SK-N-SH (cell line): ENCODE results near the gene LARGE1. TPM values are rescaled to one million over a fixed set of nuclear protein-coding genes. Genes with fewer than 3 reads are reported as not detected.

Source experiments
- CTCF ChIA-PET: fragments of 300-600, 350-600 bp; formaldehyde crosslinking; extraction: SDS; loops from one replicate; lab custom pipeline; 2021; lab: Yijun Ruan, JAX
- POLR2A ChIA-PET: fragments of 350-600 bp; sonication (Branson Sonifier 250); formaldehyde crosslinking; extraction: SDS; loops from one replicate; lab custom pipeline; 2020; ENCODE audit warnings: antibody characterized with exemption, inconsistent platforms; lab: Yijun Ruan, JAX
- DNase-seq: peaks from one replicate; pipeline ENCODE4 v3.0.0; 2012
- H2AFZ ChIP-seq: fragments of 200-600 bp; sonication (generic); 2 replicates; pipeline ENCODE4 v1.8.1; 2016; ENCODE audit warnings: antibody characterized with exemption, mild to moderate bottlenecking, low read depth
- H3F3A ChIP-seq: fragments of 200-600 bp; sonication (generic); replicated peaks from 2 replicates; pipeline ENCODE3; 2016; ENCODE audit warnings: antibody characterized with exemption, mild to moderate bottlenecking; ENCODE audit not compliant: insufficient read depth
- H3K27ac ChIP-seq, 2 experiments: fragments of 200-500 bp in 1 of 2; fragments of 200-600 bp in 1 of 2; sonication (Bioruptor generic) in 1 of 2; sonication (generic), shearing (Covaris generic) in 1 of 2; 2 replicates each; pipeline versions ENCODE4 v1.5.1 to v1.6.1; 2014 to 2016; ENCODE audit warnings: low read depth in 2 of 2, inconsistent platforms in 1 of 2, low read length in 1 of 2, mild to moderate bottlenecking in 1 of 2, mixed read lengths in 1 of 2
- H3K27me3 ChIP-seq: fragments of 200-600 bp; sonication (generic), shearing (Covaris generic); 2 replicates; pipeline ENCODE4 v1.6.1; 2016; ENCODE audit warnings: mixed run types; ENCODE audit not compliant: insufficient read depth
- H3K36me3 ChIP-seq, 2 experiments: fragments of 200-500 bp in 1 of 2; fragments of 200-600 bp in 1 of 2; sonication (Bioruptor generic) in 1 of 2; sonication (generic) in 1 of 2; replicated peaks in 1 of 2; 2 replicates each; pipeline versions ENCODE3 to v1.5.1; 2014 to 2016; ENCODE audit warnings: low read length in 1 of 2, mild to moderate bottlenecking in 1 of 2; ENCODE audit not compliant: insufficient read depth in 2 of 2, control insufficient read depth in 1 of 2
- H3K4me1 ChIP-seq, 2 experiments: fragments of 200-500 bp in 1 of 2; fragments of 200-600 bp in 1 of 2; sonication (Bioruptor generic) in 1 of 2; sonication (generic), shearing (Covaris generic) in 1 of 2; 2 replicates each; pipeline versions ENCODE4 v1.5.1 to v1.6.1; 2014 to 2016; ENCODE audit warnings: low read depth in 1 of 2, low read length in 1 of 2, mixed run types in 1 of 2; ENCODE audit not compliant: insufficient read depth in 2 of 2, control insufficient read depth in 1 of 2
- H3K4me2 ChIP-seq: fragments of 200-600 bp; sonication (generic), shearing (Covaris generic); 2 replicates; pipeline ENCODE4 v1.6.1; 2017; ENCODE audit warnings: mixed run types
- H3K4me3 ChIP-seq, 2 experiments: fragments of 200-500 bp in 1 of 2; fragments of 200-600 bp in 1 of 2; sonication (Bioruptor generic) in 1 of 2; sonication (generic), shearing (Covaris generic) in 1 of 2; 2 replicates each; pipeline versions ENCODE4 v1.5.1 to v1.8.1; 2014 to 2016; ENCODE audit warnings: low read depth in 2 of 2, inconsistent platforms in 1 of 2, low read length in 1 of 2, mild to moderate bottlenecking in 1 of 2, mixed read lengths in 1 of 2, moderate library complexity in 1 of 2
- H3K79me2 ChIP-seq: fragments of 200-600 bp; sonication (generic); 2 replicates; pipeline ENCODE4 v1.8.1; 2017; ENCODE audit warnings: mild to moderate bottlenecking; ENCODE audit not compliant: insufficient read depth
- H3K9ac ChIP-seq: fragments of 200-600 bp; sonication (generic); 2 replicates; pipeline ENCODE4 v1.6.1; 2017; ENCODE audit warnings: mixed run types
- H3K9me2 ChIP-seq: fragments of 200-600 bp; sonication (generic); 2 replicates; pipeline ENCODE4 v1.6.1; 2017; ENCODE audit warnings: mixed run types
- H3K9me3 ChIP-seq: fragments of 200-600 bp; sonication (generic); 2 replicates; pipeline ENCODE4 v1.6.1; 2017; ENCODE audit warnings: mixed run types, mild to moderate bottlenecking, moderate library complexity
- H4K20me1 ChIP-seq: fragments of 200-600 bp; sonication (generic); 2 replicates; pipeline ENCODE4 v1.6.1; 2017; ENCODE audit warnings: mild to moderate bottlenecking, mixed run types; ENCODE audit not compliant: insufficient read depth
- EP300 ChIP-seq, 2 experiments: IDR thresholded peaks; 2 replicates each; pipeline versions ENCODE4 v1.4.0 to v1.6.1; 2012; ENCODE audit warnings: borderline replicate concordance in 1 of 2, low read depth in 1 of 2, low read length in 1 of 2
- FOXJ3 ChIP-seq: sonication (generic); formaldehyde crosslinking; IDR thresholded peaks from 2 replicates; pipeline ENCODE4 v1.5.1; 2020; ENCODE audit warnings: mild to moderate bottlenecking, missing genetic modification reagents
- FOXM1 ChIP-seq: IDR thresholded peaks from 2 replicates; pipeline ENCODE4 v1.4.0; 2012; ENCODE audit warnings: low read depth, mild to moderate bottlenecking
- GABPA ChIP-seq: IDR thresholded peaks from 2 replicates; pipeline ENCODE4 v1.4.0; 2012; ENCODE audit warnings: low read depth, mild to moderate bottlenecking
- GATA2 ChIP-seq: sonication (generic); formaldehyde crosslinking; IDR thresholded peaks from 2 replicates; pipeline ENCODE4 v1.5.0; 2020; ENCODE audit warnings: mild to moderate bottlenecking, missing genetic modification reagents
- MAX ChIP-seq: IDR thresholded peaks from 2 replicates; pipeline ENCODE4 v1.4.0; 2012; ENCODE audit warnings: low read depth
- MEF2A ChIP-seq: IDR thresholded peaks from 2 replicates; pipeline ENCODE4 v1.4.0; 2012; ENCODE audit warnings: low read depth, borderline replicate concordance
- MXI1 ChIP-seq: IDR thresholded peaks from 2 replicates; pipeline ENCODE4 v1.6.1; 2012; ENCODE audit warnings: mild to moderate bottlenecking, low read depth, low read length, improper control_type of control experiment
- PBX3 ChIP-seq: IDR thresholded peaks from 2 replicates; pipeline ENCODE4; 2012
- RCOR1 ChIP-seq: fragments of 150-350 bp; IDR thresholded peaks from 2 replicates; pipeline ENCODE4 v1.6.1; 2017; ENCODE audit warnings: antibody characterized with exemption, low read length
- RXRA ChIP-seq: IDR thresholded peaks from 2 replicates; pipeline ENCODE4 v1.4.0; 2012; ENCODE audit warnings: low read depth, mild to moderate bottlenecking, borderline replicate concordance
- TAF1 ChIP-seq: IDR thresholded peaks from 2 replicates; pipeline ENCODE4 v1.6.1; 2012; ENCODE audit warnings: low read depth, mild to moderate bottlenecking, low read length, moderate library complexity, borderline replicate concordance
- USF2 ChIP-seq: fragments of 150-350 bp; IDR thresholded peaks from 2 replicates; pipeline ENCODE4 v1.6.1; 2017; ENCODE audit warnings: antibody characterized with exemption, low read length, low read depth, borderline replicate concordance
- WGBS: methylation state at CpG from one replicate; pipeline ENCODE4 v1.1.6; 2017; ENCODE audit warnings: low lambda C conversion rate; 5-methylcytosine and 5-hydroxymethylcytosine counted together
- polyA plus RNA-seq, 3 experiments: library from polyadenylated mRNA; depleted of rRNA; stranded (reverse); fragments of >200 nt; gene quantifications; 2 replicates each; pipeline ENCODE4 v1.2.3, GENCODE V29; 2012
- TF ChIP-seq, protein P1 (sequence below): IDR thresholded peaks from 2 replicates; pipeline ENCODE4 v1.4.0; 2012; ENCODE audit warnings: low read depth, borderline replicate concordance

The LARGE1 gene
- polyA plus RNA-seq, 1 of the 3 experiments (the other 2 are of a cell fraction), result 1.1 TPM

GRCh38 chr22:33841281-33842005 lies 78.8 kb downstream of the LARGE1 start (continued):
- TF ChIP-seq PBX3, result no peak

- Histone ChIP-seq H2AFZ (no peak overlapping the region), H3K9me2 (no peaks in the 10 kb centered on the region), H3K4me2 (no peak overlapping the region), H3F3A (no peaks in the 10 kb centered on the region), H3K27me3 (no peaks in the 10 kb centered on the region), H4K20me1 (no peaks in the 10 kb centered on the region), H3K4me3 (no peak overlapping the region), H3K9me3 (no peaks in the 10 kb centered on the region), H3K36me3 (no peaks in the 10 kb centered on the region), H3K4me1 (peaks cover 0 to 8% of the 10 kb centered on the region in 2 experiments; a peak in 2 of 4 replicates), H3K9ac (no peak overlapping the region), H3K27ac (no peak overlapping the region), H3K79me2 (no peaks in the 10 kb centered on the region)
- POLR2A ChIA-PET, result interaction anchor here (1.3 kb wide), 1 partner anchor 15 kb away, joined by 4 read pairs; no protein-coding TSS in a partner anchor
- no peak for TF ChIP-seq MXI1
- no peak for TF ChIP-seq GABPA
- no peak for TF ChIP-seq MAX
- TF ChIP-seq RXRA, result no peak
- TF ChIP-seq TAF1, result no peak
- no peak for TF ChIP-seq FOXJ3 (CRISPR knock-in tag)
- TF ChIP-seq MEF2A, result no peak
- no peak for TF ChIP-seq FOXM1
- TF ChIP-seq USF2, result no peak
- WGBS, result 71% methylated on average over 6 of the region's 6 CpGs
- CTCF ChIA-PET, result no interaction called here
- no peak for DNase-seq
Observed at GRCh38 chr22:33838644-33839043, 81.6 kb downstream of the LARGE1 start.

- TF ChIP-seq GATA2 (peak; percentile 75), EP300 (IDR thresholded peaks at IDR 0.05; ENCODE audit: borderline replicate concordance in 1 of 2, low read depth in 1 of 2, low read length in 1 of 2) (peak in 1 of 2 experiments; percentile 76; a peak in 2 of 4 replicates), MXI1 (peak; percentile 49; the same call in 1 of the 2 replicates), RCOR1 (peak; percentile 91), FOXJ3 (CRISPR knock-in tag) (peak; percentile 62; the same call in 1 of the 2 replicates), PBX3 (no peak), RXRA (no peak)
- TF ChIP-seq, protein P1, sequence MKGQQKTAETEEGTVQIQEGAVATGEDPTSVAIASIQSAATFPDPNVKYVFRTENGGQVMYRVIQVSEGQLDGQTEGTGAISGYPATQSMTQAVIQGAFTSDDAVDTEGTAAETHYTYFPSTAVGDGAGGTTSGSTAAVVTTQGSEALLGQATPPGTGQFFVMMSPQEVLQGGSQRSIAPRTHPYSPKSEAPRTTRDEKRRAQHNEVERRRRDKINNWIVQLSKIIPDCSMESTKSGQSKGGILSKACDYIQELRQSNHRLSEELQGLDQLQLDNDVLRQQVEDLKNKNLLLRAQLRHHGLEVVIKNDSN, result no peak
Observed at GRCh38 chr22:33837826-33838225, 82.5 kb downstream of the LARGE1 start.

More at GRCh38 chr22:33837826-33838225, 82.5 kb downstream of the LARGE1 start:
- Histone ChIP-seq H3F3A (no peaks in the 10 kb centered on the region), H3K4me1 (peaks cover 0 to 9% of the 10 kb centered on the region in 2 experiments; a peak in 2 of 4 replicates), H3K9me3 (no peaks in the 10 kb centered on the region), H3K79me2 (no peaks in the 10 kb centered on the region), H3K27ac (no peak overlapping the region), H3K9ac (no peak overlapping the region), H4K20me1 (no peaks in the 10 kb centered on the region), H3K4me3 (no peak overlapping the region), H3K4me2 (no peak overlapping the region), H3K27me3 (no peaks in the 10 kb centered on the region), H3K36me3 (no peaks in the 10 kb centered on the region), H3K9me2 (no peaks in the 10 kb centered on the region), H2AFZ (no peak overlapping the region)
- CTCF ChIA-PET, result interaction anchor here (0.8 kb wide), 1 partner anchor 31 kb away, joined by 3 read pairs; no protein-coding TSS in a partner anchor
- DNase-seq, result peak; percentile 27
- WGBS, result 15% methylated on average over 4 of the region's 4 CpGs
- POLR2A ChIA-PET, result interaction anchor here (1.3 kb wide), 1 partner anchor 16 kb away, joined by 4 read pairs; no protein-coding TSS in a partner anchor
